Measurements from ENCODE around the gene CNN1. TPM values are rescaled to one million over a fixed set of nuclear protein-coding genes. Genes with fewer than 3 reads are reported as not detected.
A peak's percentile ranks its signal among the peaks of the same experiment; 100 is the strongest.

The CNN1 gene
- total RNA-seq (2016; rRNA removed; fragmentation: Illumina TruSeq; extraction: Trizol) (0.55 and 1.1 TPM in 2 replicates), polyA plus RNA-seq (2011; rRNA removed) (0.39 and 0.70 TPM in 2 replicates), polyA minus RNA-seq (2011; rRNA and poly(A)+ RNA removed; ENCODE audit: low replicate concordance) (1.6 TPM in 1 of 2 replicates, not detected in the other), Bru-seq, nascent RNA (percentile 11 among the genes with signal in this experiment), BruChase-seq, experiment 1, labeled RNA remaining after a 6-hour chase (percentile 28 among the genes with signal in this experiment), BruChase-seq, experiment 2, labeled RNA remaining after a 2-hour chase (percentile 23 among the genes with signal in this experiment)
- total RNA-seq (2016; cell fraction: cytosol; rRNA removed; fragmentation: Illumina TruSeq; extraction: Trizol; ENCODE audit: low read depth) = 1.2 and 1.6 TPM in 2 replicates
- total RNA-seq (2016; cell fraction: insoluble cytoplasmic fraction; rRNA removed; fragmentation: Illumina TruSeq; extraction: Trizol) = 0.58 and 0.74 TPM in 2 replicates
- 0.99 and 1.0 TPM in 2 replicates for total RNA-seq (2016; cell fraction: membrane; rRNA removed; fragmentation: Illumina TruSeq; extraction: Trizol)
- 0.43 TPM in 1 of 2 replicates, not detected in the other for total RNA-seq (2016; cell fraction: nucleus; rRNA removed; fragmentation: Illumina TruSeq; extraction: Trizol)
- polyA plus RNA-seq (2011; cell fraction: cytosol; rRNA removed) = 0.28 and 0.50 TPM in 2 replicates
- 0.33 and 0.40 TPM in 2 replicates for polyA plus RNA-seq (2011; cell fraction: nucleus; rRNA removed)
- polyA plus RNA-seq (2012) = 0.40 and 0.45 TPM in 2 replicates
- polyA plus RNA-seq (2016; cell fraction: cytosol; fragmentation: Illumina TruSeq; extraction: Trizol; ENCODE audit: low read depth) = 1.5 TPM in 2 replicates
- 1.2 TPM in 2 replicates for polyA plus RNA-seq (2016; cell fraction: insoluble cytoplasmic fraction; fragmentation: Illumina TruSeq; extraction: Trizol; ENCODE audit: low read depth)
- 1.2 and 1.4 TPM in 2 replicates for polyA plus RNA-seq (2016; cell fraction: membrane; fragmentation: Illumina TruSeq; extraction: Trizol; ENCODE audit: low read depth)
- polyA plus RNA-seq (2016; cell fraction: nucleus; fragmentation: Illumina TruSeq; extraction: Trizol; ENCODE audit: insufficient read depth, low read depth) = 0.37 and 0.87 TPM in 2 replicates
- polyA minus RNA-seq (2011; cell fraction: cytosol; rRNA and poly(A)+ RNA removed) = not detected in 2 replicates
- polyA minus RNA-seq (2011; cell fraction: nucleus; rRNA and poly(A)+ RNA removed) = not detected in 2 replicates
- long read RNA-seq, experiment 1 = 0 reads
- long read RNA-seq, experiment 2 = 0 reads

- WGBS (ENCODE audit: low lambda C conversion rate) = 15% methylated on average over 11 of the region's 21 CpGs
- TF ChIP-seq NFYB (CRISPR knock-in tag; IDR thresholded peaks at IDR 0.05) (peak; percentile 21; the same call in 1 of the 2 replicates), SRY (CRISPR knock-in tag; IDR thresholded peaks at IDR 0.05) (no peak), ZSCAN30 (CRISPR knock-in tag; IDR thresholded peaks at IDR 0.05) (no peak), CREB1 (IDR thresholded peaks at IDR 0.05) (no peak), CREB1 (CRISPR knock-in tag; IDR thresholded peaks at IDR 0.05) (no peak), ZFX (CRISPR knock-in tag; IDR thresholded peaks at IDR 0.05; ENCODE audit: low read depth) (0 out of 2 replicates have a peak, but pooled peaks have one; percentile 25), REPIN1 (CRISPR knock-in tag; IDR thresholded peaks at IDR 0.05; ENCODE audit: borderline replicate concordance, low read depth) (no peak), ARNT (IDR thresholded peaks at IDR 0.05) (no peak), KDM1A (CRISPR knock-in tag; IDR thresholded peaks at IDR 0.05) (peak; percentile 78; the same call in 1 of the 2 replicates), CHD4 (IDR thresholded peaks at IDR 0.05; ENCODE audit: borderline replicate concordance, low read length) (0 out of 2 replicates have a peak, but pooled peaks have one; percentile 53)
- TF ChIP-seq, protein P1, sequence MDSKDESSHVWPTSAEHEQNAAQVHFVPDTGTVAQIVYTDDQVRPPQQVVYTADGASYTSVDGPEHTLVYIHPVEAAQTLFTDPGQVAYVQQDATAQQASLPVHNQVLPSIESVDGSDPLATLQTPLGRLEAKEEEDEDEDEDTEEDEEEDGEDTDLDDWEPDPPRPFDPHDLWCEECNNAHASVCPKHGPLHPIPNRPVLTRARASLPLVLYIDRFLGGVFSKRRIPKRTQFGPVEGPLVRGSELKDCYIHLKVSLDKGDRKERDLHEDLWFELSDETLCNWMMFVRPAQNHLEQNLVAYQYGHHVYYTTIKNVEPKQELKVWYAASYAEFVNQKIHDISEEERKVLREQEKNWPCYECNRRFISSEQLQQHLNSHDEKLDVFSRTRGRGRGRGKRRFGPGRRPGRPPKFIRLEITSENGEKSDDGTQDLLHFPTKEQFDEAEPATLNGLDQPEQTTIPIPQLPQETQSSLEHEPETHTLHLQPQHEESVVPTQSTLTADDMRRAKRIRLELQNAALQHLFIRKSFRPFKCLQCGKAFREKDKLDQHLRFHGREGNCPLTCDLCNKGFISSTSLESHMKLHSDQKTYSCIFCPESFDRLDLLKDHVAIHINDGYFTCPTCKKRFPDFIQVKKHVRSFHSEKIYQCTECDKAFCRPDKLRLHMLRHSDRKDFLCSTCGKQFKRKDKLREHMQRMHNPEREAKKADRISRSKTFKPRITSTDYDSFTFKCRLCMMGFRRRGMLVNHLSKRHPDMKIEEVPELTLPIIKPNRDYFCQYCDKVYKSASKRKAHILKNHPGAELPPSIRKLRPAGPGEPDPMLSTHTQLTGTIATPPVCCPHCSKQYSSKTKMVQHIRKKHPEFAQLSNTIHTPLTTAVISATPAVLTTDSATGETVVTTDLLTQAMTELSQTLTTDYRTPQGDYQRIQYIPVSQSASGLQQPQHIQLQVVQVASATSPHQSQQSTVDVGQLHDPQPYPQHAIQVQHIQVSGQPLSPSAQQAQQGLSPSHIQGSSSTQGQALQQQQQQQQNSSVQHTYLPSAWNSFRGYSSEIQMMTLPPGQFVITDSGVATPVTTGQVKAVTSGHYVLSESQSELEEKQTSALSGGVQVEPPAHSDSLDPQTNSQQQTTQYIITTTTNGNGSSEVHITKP (CRISPR knock-in tag; IDR thresholded peaks at IDR 0.05; ENCODE audit: low read depth) = peak; percentile 64; the same call in 1 of the 2 replicates
- TF ChIP-seq, protein P2, sequence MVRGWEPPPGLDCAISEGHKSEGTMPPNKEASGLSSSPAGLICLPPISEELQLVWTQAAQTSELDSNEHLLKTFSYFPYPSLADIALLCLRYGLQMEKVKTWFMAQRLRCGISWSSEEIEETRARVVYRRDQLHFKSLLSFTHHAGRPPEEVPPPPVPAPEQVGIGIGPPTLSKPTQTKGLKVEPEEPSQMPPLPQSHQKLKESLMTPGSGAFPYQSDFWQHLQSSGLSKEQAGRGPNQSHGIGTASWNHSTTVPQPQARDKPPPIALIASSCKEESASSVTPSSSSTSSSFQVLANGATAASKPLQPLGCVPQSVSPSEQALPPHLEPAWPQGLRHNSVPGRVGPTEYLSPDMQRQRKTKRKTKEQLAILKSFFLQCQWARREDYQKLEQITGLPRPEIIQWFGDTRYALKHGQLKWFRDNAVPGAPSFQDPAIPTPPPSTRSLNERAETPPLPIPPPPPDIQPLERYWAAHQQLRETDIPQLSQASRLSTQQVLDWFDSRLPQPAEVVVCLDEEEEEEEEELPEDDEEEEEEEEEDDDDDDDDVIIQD (CRISPR knock-in tag; IDR thresholded peaks at IDR 0.05; ENCODE audit: low read depth) = no peak
These were observed at the start of gene CNN1 for GRCh38 chr19:11538232-11539036. TSS of gene CNN1 (plus strand) at chr19:11538851. CDS start at chr19:11538928, 77 bp downstream.

More at GRCh38 chr19:11538232-11539036, at the start of gene CNN1:
- Histone ChIP-seq H3K9me3 (ENCODE audit: low read length) (no peaks in the 10 kb centered on the region), H3K4me1 (ENCODE audit: insufficient read depth, low read length) (peaks cover 29% of the 10 kb centered on the region), H3K79me2 (ENCODE audit: insufficient read depth, low read length) (no peaks in the 10 kb centered on the region), H3K9ac (ENCODE audit: insufficient read depth, low read depth, low read length) (peak within 1 kb of the TSS; percentile 23; the same call in 1 of the 2 replicates), H3K36me3 (replicated peaks in 1 of 2; ENCODE audit: control insufficient read depth in 1 of 2, insufficient read depth in 2 of 2, low read length in 2 of 2) (no peaks in the 10 kb centered on the region), H4K20me1 (ENCODE audit: insufficient read depth, low read length) (no peaks in the 10 kb centered on the region), H2AFZ (ENCODE audit: low read length) (no peak within 1 kb of the TSS), H3K4me2 (ENCODE audit: low read depth, low read length) (peak within 1 kb of the TSS; percentile 66), H3K27ac (ENCODE audit: extremely low read length, insufficient read depth, low read length) (no peak within 1 kb of the TSS), H3K27me3 (ENCODE audit: control insufficient read depth in 1 of 2, insufficient read depth in 2 of 2, low read length in 2 of 2) (peaks cover 0 to 4% of the 10 kb centered on the region in 2 experiments; a peak in 1 of 5 replicates), H3K4me3 (replicated peaks in 1 of 3; ENCODE audit: insufficient read depth in 1 of 3, low read depth in 2 of 3, low read length in 3 of 3) (peak within 1 kb of the TSS in 1 of 3 experiments; percentile 50; a peak in 1 of 6 replicates)
- in situ Hi-C loops (cut with HindIII; ENCODE audit: extremely low pct_ligation_motif_present, low pct_unique_long_range_greater_than_20kb) = no loop called here
- FAIRE-seq (no peak), DNase-seq (ENCODE audit: low spot score) (peak; percentile 29), ATAC-seq (peak; percentile 50)
- BruUV-seq (replicated peaks) = no TSS peak
- ChIA-PET CTCF (ENCODE audit: low intra/inter-chr PET ratio, low total read pairs) (no interaction called here), POLR2A (interaction anchor here (0.8 to 1.0 kb wide), 2 partner anchors 9 to 21 kb away, joined by 4 read pairs; partner anchors contain the start of genes ECSIT and ELOF1)
- intact Hi-C loops (cut with micrococcal nuclease; ENCODE audit: unreplicated experiment) = no loop called here

Data from HepG2 (cell line).